Kidney (tissue), 14 donors: ENCODE data around the gene TNFAIP3. TPM values are rescaled to one million over a fixed set of nuclear protein-coding genes. Genes with fewer than 3 reads are reported as not detected.

Source experiments
- DNase-seq, 5 donors: peaks; one replicate each; pipeline ENCODE4 v3.0.0-alpha.2; 2013 to 2020
- FAIRE-seq: peaks from 2 replicates; lab custom pipeline; 2012; peaks lifted over from hg19 to GRCh38; lab: Jason Lieb, UNC
- H3K27ac ChIP-seq, 2 donors: one replicate each; pipeline ENCODE4 v1.7.0; 2013; ENCODE audit warnings: low read depth in 2 of 2, low read length in 2 of 2, inconsistent platforms in 1 of 2
- H3K27me3 ChIP-seq: one replicate; pipeline ENCODE4 v1.7.1; 2013; ENCODE audit warnings: low read length, inconsistent platforms; ENCODE audit not compliant: control insufficient read depth, insufficient read depth
- H3K36me3 ChIP-seq, 3 donors: one replicate each; pipeline versions ENCODE4 v1.7.0 to v1.7.1; 2013; ENCODE audit warnings: low read length in 3 of 3, control low read depth in 1 of 3, inconsistent platforms in 1 of 3; ENCODE audit not compliant: insufficient read depth in 3 of 3, control insufficient read depth in 2 of 3
- H3K4me1 ChIP-seq, 3 donors: one replicate each; pipeline versions ENCODE4 v1.7.0 to v1.7.1; 2013; ENCODE audit warnings: low read length in 3 of 3, inconsistent platforms in 1 of 3, low read depth in 1 of 3; ENCODE audit not compliant: control insufficient read depth in 2 of 3, insufficient read depth in 2 of 3
- H3K4me3 ChIP-seq, 3 donors: one replicate each; pipeline versions ENCODE4 v1.7.0 to v1.8.1; 2013; ENCODE audit warnings: low read length in 3 of 3, control low read depth in 1 of 3, inconsistent platforms in 1 of 3
- H3K9ac ChIP-seq, 3 donors: one replicate each; pipeline versions ENCODE4 v1.7.0 to v1.7.1; 2013; ENCODE audit warnings: low read length in 3 of 3, control low read depth in 1 of 3, inconsistent platforms in 1 of 3
- H3K9me3 ChIP-seq, 3 donors: one replicate each; pipeline versions ENCODE4 v1.7.0 to v1.7.1; 2013; ENCODE audit warnings: low read length in 3 of 3, control low read depth in 1 of 3, inconsistent platforms in 1 of 3; ENCODE audit not compliant: control insufficient read depth in 2 of 3, insufficient read depth in 1 of 3
- intact Hi-C: fragments of 100-400 bp; cut with DNase I; formaldehyde crosslinking; loops from one replicate; pipeline ENCODE4 v1.11.1; 2022
- polyA plus RNA-seq: library from polyadenylated mRNA; stranded (reverse); fragments of 350-450 nt; fragmentation: Illumina TruSeq; extraction: RNeasy Lipid Tissue Mini Kit (QIAGEN cat#74804); gene quantifications from one replicate; pipeline ENCODE4 v1.2.3, GENCODE V29; 2014; ENCODE audit warnings: low read depth, low replicate concordance; ENCODE audit not compliant: insufficient read depth
- total RNA-seq: library from RNA; stranded (reverse); fragmentation: NEBNext Ultra II Directional; extraction: Animal tissue kit (Norgen Biotek cat#: 25700); gene quantifications from one replicate; pipeline ENCODE4 v1.2.1, GENCODE V29; 2021
- TF ChIP-seq, protein P1 (sequence below): IDR thresholded peaks from 3 replicates; pipeline ENCODE4 v1.5.1; 2012; ENCODE audit warnings: mild to moderate bottlenecking, moderate library complexity, borderline replicate concordance; ENCODE audit not compliant: insufficient read depth; ENCODE audit errors: extremely low read depth
- donor health status: control.
- donor health status: control.
- donor health status: control.
- donor health status: control.
- donor health status: control.
- donor health status: DM: yes; HTN: yes; CAD: no.
- donor health status: Normal renal cell carcinoma (clear cell type).

Gene TNFAIP3
- total and polyA plus RNA-seq, 2 donors from 2014 or later = 2.8 to 52.6 TPM

DNA sequence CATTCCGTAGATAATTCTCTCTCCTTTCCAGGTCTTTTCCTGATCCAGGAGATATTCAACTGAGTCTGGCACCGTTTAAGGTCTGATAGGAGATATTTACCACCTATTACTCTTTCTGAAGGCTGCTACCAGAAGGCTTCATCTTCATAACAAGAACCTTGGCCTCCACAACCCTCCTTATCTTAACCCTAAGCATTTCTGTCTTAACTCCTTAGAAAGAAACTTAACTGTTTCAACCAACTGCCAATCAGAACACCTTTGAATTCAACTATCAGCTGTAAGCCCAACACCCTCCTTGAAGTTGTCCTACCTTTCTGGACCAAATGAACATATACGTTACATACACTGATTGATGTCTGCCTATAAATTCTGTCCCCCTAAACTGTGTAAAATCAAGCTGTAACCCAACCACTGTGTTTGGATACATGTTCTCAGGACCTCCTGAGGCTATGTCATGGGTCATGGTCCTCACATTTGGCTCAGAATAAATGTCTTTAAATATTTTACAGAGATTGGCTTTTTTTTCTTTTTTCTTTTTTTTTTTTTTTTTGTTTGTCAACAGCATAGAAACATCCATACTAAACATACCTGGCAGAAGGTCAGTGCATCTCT is 6.6 kb upstream of the TNFAIP3 start:
- TF ChIP-seq, protein P1, sequence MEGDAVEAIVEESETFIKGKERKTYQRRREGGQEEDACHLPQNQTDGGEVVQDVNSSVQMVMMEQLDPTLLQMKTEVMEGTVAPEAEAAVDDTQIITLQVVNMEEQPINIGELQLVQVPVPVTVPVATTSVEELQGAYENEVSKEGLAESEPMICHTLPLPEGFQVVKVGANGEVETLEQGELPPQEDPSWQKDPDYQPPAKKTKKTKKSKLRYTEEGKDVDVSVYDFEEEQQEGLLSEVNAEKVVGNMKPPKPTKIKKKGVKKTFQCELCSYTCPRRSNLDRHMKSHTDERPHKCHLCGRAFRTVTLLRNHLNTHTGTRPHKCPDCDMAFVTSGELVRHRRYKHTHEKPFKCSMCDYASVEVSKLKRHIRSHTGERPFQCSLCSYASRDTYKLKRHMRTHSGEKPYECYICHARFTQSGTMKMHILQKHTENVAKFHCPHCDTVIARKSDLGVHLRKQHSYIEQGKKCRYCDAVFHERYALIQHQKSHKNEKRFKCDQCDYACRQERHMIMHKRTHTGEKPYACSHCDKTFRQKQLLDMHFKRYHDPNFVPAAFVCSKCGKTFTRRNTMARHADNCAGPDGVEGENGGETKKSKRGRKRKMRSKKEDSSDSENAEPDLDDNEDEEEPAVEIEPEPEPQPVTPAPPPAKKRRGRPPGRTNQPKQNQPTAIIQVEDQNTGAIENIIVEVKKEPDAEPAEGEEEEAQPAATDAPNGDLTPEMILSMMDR = no peak
- intact Hi-C loops = no loop called here
- no peaks in the 10 kb centered on the region for H3K27me3 ChIP-seq
- no peak overlapping the region for H3K27ac ChIP-seq
- H3K9ac ChIP-seq = no peak overlapping the region
- FAIRE-seq (no peak), DNase-seq (no peak)
- no peak overlapping the region for H3K4me3 ChIP-seq
- H3K9me3 ChIP-seq = no peaks in the 10 kb centered on the region
- no peaks in the 10 kb centered on the region for H3K36me3 ChIP-seq
- H3K4me1 ChIP-seq = no peaks in the 10 kb centered on the region

DNA sequence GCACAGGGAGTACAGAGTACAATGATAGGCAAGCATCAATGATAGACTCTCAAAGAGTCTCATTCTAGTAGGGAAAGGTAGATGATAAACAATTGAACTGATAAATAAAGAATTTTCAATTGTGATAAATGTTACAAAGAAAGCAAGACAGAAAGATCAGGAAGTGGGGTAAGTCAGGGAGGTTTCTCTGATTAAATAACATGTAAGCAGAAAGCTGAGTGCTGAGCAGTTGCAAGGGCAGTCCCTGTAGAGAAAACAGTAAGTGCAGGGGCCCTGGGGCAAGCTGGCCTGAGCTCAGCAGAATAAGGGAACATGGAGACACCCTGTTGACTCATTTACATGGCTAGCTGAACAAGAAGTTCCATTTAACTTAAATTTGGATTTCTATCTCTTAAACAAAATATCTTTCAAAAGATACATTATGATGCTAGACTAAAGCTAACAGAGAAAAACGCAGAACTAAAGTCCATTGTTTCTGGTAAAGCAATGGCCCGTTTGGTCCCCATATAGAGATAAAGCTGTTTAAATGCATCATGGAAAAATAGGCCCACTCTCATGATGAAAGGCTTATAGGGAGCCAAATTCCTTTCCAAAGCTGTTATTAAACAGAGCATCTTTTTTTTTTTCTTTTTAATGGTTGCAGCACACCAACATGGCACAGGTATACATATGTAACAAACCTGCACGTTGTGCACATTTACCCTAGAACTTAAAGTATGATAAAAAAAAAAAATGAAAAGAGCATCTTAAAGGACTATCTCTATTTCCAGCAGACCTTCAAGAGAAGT is 5.3 kb upstream of the TNFAIP3 start:
- DNase-seq (no peak), FAIRE-seq (no peak)
- Histone ChIP-seq H3K27ac (no peak overlapping the region), H3K4me1 (peaks cover 0 to 5% (median 0%) of the 10 kb centered on the region in 3 donors), H3K36me3 (no peaks in the 10 kb centered on the region), H3K27me3 (no peaks in the 10 kb centered on the region), H3K9ac (no peak overlapping the region), H3K9me3 (no peaks in the 10 kb centered on the region), H3K4me3 (no peak overlapping the region)
- TF ChIP-seq, protein P1 = no peak
- intact Hi-C loops = no loop called here

DNA sequence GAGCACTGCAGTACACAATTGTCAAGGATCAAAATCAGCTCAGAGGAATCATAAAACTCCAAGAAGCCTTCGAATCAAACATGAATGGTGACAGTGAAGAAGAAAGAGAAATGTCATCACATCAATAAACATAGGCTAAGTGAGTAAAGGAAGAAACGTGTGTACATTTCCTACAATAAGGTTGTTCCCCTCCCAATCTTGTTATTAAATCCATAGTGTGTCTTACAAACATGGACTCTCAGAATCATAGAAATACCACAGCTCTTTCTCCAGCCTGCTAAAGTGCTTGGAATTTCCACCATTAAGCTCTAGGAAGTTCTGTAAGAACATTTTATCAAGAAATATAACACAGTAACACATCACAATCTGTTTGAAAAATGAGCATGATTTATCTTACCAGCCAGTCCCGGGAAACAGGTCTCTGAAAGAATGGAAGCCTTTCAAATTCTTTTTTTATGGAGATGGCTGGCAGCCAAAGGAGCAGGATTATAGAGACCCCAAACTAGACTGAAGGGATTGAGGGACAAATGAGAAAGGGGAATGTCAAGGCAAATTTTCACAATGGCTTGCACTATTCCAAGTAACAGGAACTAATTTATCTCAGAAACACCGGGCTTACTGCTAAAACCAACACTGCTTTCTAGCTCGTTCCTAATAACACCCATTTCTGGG is 4.5 kb upstream of the TNFAIP3 start:
- peaks cover 0 to 5% (median 0%) of the 10 kb centered on the region in 3 donors for H3K4me1 ChIP-seq
- FAIRE-seq (no peak), DNase-seq (peak in 2 of 5 donors; percentile 51 to 71)
- H3K27me3 ChIP-seq = no peaks in the 10 kb centered on the region
- H3K27ac ChIP-seq = no peak overlapping the region
- no peaks in the 10 kb centered on the region for H3K36me3 ChIP-seq
- intact Hi-C loops = no loop called here
- H3K4me3 ChIP-seq = no peak overlapping the region
- TF ChIP-seq, protein P1 = no peak
- H3K9ac ChIP-seq = no peak overlapping the region
- no peaks in the 10 kb centered on the region for H3K9me3 ChIP-seq
